OCI-LY7 (cell line): ENCODE results near the gene WDR37. TPM values are rescaled to one million over a fixed set of nuclear protein-coding genes. Genes with fewer than 3 reads are reported as not detected.

Experiments used
- BruUV-seq: library from RNA; stranded (reverse); fragments of 400-500 nt; replicated peaks from 2 replicates; lab custom pipeline; 2021; lab: Mats Ljungman, UMichigan
- CTCF ChIA-PET: fragments of 300-600 bp; sonication (Branson Sonifier 250); formaldehyde crosslinking; loops from one replicate; lab custom pipeline; 2022; ENCODE audit warnings: antibody characterized with exemption; ENCODE audit not compliant: unreplicated experiment; lab: Charles Lee
- POLR2A ChIA-PET: fragments of 300-600 bp; sonication (Branson Sonifier 250); formaldehyde crosslinking; loops from one replicate; lab custom pipeline; 2022; ENCODE audit warnings: antibody characterized with exemption; lab: Charles Lee
- DNase-seq: peaks from one replicate; pipeline ENCODE4 v3.0.0-alpha.2; 2015; ENCODE audit warnings: low spot score
- H2AFZ ChIP-seq: fragments of 200-600 bp; sonication (generic), shearing (Covaris generic); 2 replicates; pipeline ENCODE4 v1.6.1; 2014; ENCODE audit warnings: mild to moderate bottlenecking, antibody characterized with exemption, low read length, moderate library complexity
- H3K27ac ChIP-seq: fragments of 200-600 bp; sonication (generic); 2 replicates; pipeline ENCODE4 v1.5.1; 2014; ENCODE audit warnings: mixed run types, low read depth, mild to moderate bottlenecking, moderate library complexity, low read length, inconsistent platforms; ENCODE audit not compliant: poor library complexity, severe bottlenecking
- H3K36me3 ChIP-seq: fragments of 200-600 bp; sonication (generic); 2 replicates; pipeline ENCODE4 v1.6.1; 2014; ENCODE audit warnings: mild to moderate bottlenecking, antibody characterized with exemption, low read length, moderate library complexity, mixed read lengths; ENCODE audit not compliant: insufficient read depth
- H3K4me1 ChIP-seq: fragments of 200-600 bp; sonication (generic); 2 replicates; pipeline ENCODE4 v1.5.1; 2014; ENCODE audit warnings: mild to moderate bottlenecking, low read length; ENCODE audit not compliant: insufficient read depth, poor library complexity, severe bottlenecking
- H3K4me2 ChIP-seq: fragments of 200-600 bp; sonication (generic); 2 replicates; pipeline ENCODE4 v1.6.1; 2014; ENCODE audit warnings: mild to moderate bottlenecking, low read length
- H3K4me3 ChIP-seq: fragments of 200-600 bp; sonication (generic); 2 replicates; pipeline ENCODE4 v1.5.1; 2014; ENCODE audit warnings: mild to moderate bottlenecking, low read depth, low read length; ENCODE audit not compliant: poor library complexity, severe bottlenecking
- H3K79me2 ChIP-seq: fragments of 200-600 bp; sonication (generic); 2 replicates; pipeline ENCODE4 v1.6.1; 2016; ENCODE audit warnings: low read depth, mild to moderate bottlenecking, low read length, moderate library complexity, mixed read lengths; ENCODE audit not compliant: insufficient read depth
- H3K9me2 ChIP-seq: fragments of 200-600 bp; sonication (generic); 2 replicates; pipeline ENCODE4 v1.6.1; 2016; ENCODE audit warnings: mild to moderate bottlenecking, low read length, mixed read lengths; ENCODE audit not compliant: insufficient read depth
- H3K9me3 ChIP-seq: fragments of 200-600 bp; sonication (generic); 2 replicates; pipeline ENCODE4 v1.6.1; 2014; ENCODE audit warnings: mild to moderate bottlenecking, mixed run types, low read length, mixed read lengths
- H4K20me1 ChIP-seq: fragments of 200-600 bp; sonication (generic); 2 replicates; pipeline ENCODE4 v1.6.1; 2014; ENCODE audit warnings: mild to moderate bottlenecking, antibody characterized with exemption, low read length, moderate library complexity, mixed read lengths; ENCODE audit not compliant: insufficient read depth
- EZH2phosphoT487 ChIP-seq: fragments of 200-600 bp; sonication (generic); IDR thresholded peaks from 2 replicates; pipeline ENCODE4 v1.6.1; 2018; ENCODE audit warnings: low read depth, borderline replicate concordance, mild to moderate bottlenecking, mixed run types, antibody characterized with exemption, low read length, moderate library complexity, mixed read lengths
- intact Hi-C: fragments of 100-400 bp; cut with micrococcal nuclease; formaldehyde crosslinking; loops from one replicate; pipeline ENCODE4 v1.10.0; 2022; ENCODE audit not compliant: unreplicated experiment
- total RNA-seq, 2 experiments: library from RNA; depleted of rRNA in 1 of 2; stranded (reverse); fragments of >200 nt in 1 of 2; shearing (Covaris generic) in 1 of 2; gene quantifications; 2 replicates each; pipeline ENCODE4 v1.2.3, GENCODE V29; 2014 to 2022
- TF ChIP-seq, protein P1 (sequence below): fragments of 200-600 bp; sonication (generic); conservative IDR thresholded peaks from 2 replicates; pipeline ENCODE4 v1.5.1; 2014; ENCODE audit warnings: mild to moderate bottlenecking, antibody characterized with exemption, low read length, moderate library complexity, mixed read lengths

The WDR37 gene
- total RNA-seq, 2 experiments from 2014 or later: 9.7 to 18.9 TPM

DNA sequence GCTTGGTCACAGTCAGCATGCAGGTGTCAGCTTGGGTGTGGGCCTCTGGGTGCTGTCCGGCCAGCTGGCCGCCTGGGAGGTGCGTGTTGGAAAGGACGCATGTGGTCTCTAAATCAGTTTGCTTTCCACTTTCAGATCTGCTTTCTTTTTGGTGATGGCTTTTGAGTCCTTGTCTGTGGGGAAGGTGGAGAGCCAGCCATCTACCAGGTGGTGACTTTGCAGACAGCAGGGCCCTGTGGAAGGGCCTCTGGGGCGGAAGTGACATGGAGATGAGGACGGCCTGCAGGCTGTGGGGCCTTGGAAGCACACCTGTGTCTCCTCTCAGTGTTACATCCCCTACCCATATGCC is 59.4 kb downstream of the WDR37 start:
- Histone ChIP-seq H3K36me3 (peaks cover 52% of the 10 kb centered on the region; the same call in 1 of the 2 replicates), H3K4me1 (peaks cover 7% of the 10 kb centered on the region), H4K20me1 (no peaks in the 10 kb centered on the region), H3K79me2 (no peaks in the 10 kb centered on the region), H3K4me3 (no peak overlapping the region), H3K27ac (peak overlapping the region; percentile 11), H3K9me2 (no peaks in the 10 kb centered on the region), H2AFZ (no peak overlapping the region), H3K9me3 (no peaks in the 10 kb centered on the region), H3K4me2 (no peak overlapping the region)
- CTCF ChIA-PET: no interaction called here
- no TSS peak for BruUV-seq
- TF ChIP-seq, protein P1, sequence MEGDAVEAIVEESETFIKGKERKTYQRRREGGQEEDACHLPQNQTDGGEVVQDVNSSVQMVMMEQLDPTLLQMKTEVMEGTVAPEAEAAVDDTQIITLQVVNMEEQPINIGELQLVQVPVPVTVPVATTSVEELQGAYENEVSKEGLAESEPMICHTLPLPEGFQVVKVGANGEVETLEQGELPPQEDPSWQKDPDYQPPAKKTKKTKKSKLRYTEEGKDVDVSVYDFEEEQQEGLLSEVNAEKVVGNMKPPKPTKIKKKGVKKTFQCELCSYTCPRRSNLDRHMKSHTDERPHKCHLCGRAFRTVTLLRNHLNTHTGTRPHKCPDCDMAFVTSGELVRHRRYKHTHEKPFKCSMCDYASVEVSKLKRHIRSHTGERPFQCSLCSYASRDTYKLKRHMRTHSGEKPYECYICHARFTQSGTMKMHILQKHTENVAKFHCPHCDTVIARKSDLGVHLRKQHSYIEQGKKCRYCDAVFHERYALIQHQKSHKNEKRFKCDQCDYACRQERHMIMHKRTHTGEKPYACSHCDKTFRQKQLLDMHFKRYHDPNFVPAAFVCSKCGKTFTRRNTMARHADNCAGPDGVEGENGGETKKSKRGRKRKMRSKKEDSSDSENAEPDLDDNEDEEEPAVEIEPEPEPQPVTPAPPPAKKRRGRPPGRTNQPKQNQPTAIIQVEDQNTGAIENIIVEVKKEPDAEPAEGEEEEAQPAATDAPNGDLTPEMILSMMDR: no peak
- no peak for TF ChIP-seq EZH2phosphoT487
- DNase-seq: peak; percentile 35
- intact Hi-C loops: no loop called here
- POLR2A ChIA-PET: no interaction called here

DNA sequence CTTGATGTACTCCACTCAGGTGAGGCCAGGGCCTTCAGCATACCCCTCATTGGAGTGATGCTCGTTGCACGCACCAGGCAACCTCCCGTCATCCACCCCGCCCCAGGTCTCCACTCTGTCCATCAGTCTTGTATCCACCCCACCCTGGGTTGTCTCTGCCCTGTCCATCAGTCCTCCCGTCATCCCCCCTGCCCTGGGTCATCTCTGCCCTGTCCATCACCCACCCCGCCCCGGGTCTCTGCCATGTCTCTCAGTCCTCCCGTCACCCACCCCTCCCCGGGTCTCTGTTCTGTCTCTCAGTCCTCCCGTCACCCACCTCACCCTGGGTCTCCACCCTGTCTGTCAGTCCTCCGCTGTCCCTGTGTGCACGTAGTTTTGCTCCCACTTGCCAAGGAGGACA is 59.9 kb downstream of the WDR37 start:
- TF ChIP-seq, protein P1: no peak
- TF ChIP-seq EZH2phosphoT487: no peak
- intact Hi-C loops: no loop called here
- POLR2A ChIA-PET: no interaction called here
- Histone ChIP-seq H4K20me1 (no peaks in the 10 kb centered on the region), H3K4me1 (peaks cover 7% of the 10 kb centered on the region), H3K79me2 (no peaks in the 10 kb centered on the region), H3K4me3 (no peak overlapping the region), H3K4me2 (no peak overlapping the region), H3K9me2 (no peaks in the 10 kb centered on the region), H3K36me3 (peaks cover 51% of the 10 kb centered on the region; the same call in 1 of the 2 replicates), H2AFZ (no peak overlapping the region), H3K27ac (no peak overlapping the region), H3K9me3 (no peaks in the 10 kb centered on the region)
- DNase-seq: no peak
- BruUV-seq: no TSS peak
- CTCF ChIA-PET: no interaction called here

DNA sequence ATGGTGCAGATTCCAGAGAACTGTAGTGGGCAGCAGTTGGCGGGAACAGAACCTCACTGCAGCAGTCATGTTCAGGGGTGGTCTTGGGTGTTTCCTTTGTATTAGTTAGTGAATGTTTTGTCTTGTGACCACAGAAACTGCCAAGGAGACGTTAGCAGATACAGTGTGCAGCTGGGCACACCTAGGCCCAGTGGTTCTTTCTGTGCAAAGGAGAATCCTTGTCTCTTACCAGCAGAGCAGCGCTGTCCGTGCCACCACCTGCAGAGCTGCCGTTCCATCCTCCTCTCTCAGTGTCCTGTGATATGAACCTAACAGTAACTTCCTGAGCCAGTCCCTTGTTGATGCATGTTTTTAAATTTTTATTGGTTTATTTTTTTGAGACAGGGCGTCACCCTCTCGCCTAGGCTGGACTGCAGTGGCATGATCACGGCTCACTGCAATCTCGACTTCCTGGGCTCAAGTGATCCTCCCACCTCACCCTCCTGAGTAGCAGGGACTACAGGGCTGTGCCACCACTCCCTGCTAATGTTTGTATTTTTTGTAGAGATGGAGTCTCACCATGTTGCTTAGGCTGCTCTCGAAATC is 60.6 kb downstream of the WDR37 start:
- CTCF ChIA-PET: no interaction called here
- no peaks in the 10 kb centered on the region for H3K79me2 ChIP-seq
- no peaks in the 10 kb centered on the region for H3K9me3 ChIP-seq
- TF ChIP-seq, protein P1: no peak
- no peak for TF ChIP-seq EZH2phosphoT487
- no peak overlapping the region for H3K27ac ChIP-seq
- no peak overlapping the region for H3K4me2 ChIP-seq
- H3K36me3 ChIP-seq: peaks cover 53% of the 10 kb centered on the region; the same call in 1 of the 2 replicates
- H3K4me1 ChIP-seq: peaks cover 7% of the 10 kb centered on the region
- no peak overlapping the region for H3K4me3 ChIP-seq
- no peak for DNase-seq
- no peak overlapping the region for H2AFZ ChIP-seq
- no peaks in the 10 kb centered on the region for H3K9me2 ChIP-seq
- intact Hi-C loops: no loop called here
- BruUV-seq: no TSS peak
- POLR2A ChIA-PET: interaction anchor here (0.6 kb wide), 1 partner anchor 10 kb away, joined by 3 read pairs; no protein-coding TSS in a partner anchor
- H4K20me1 ChIP-seq: no peaks in the 10 kb centered on the region
